Measurements from ENCODE around the gene CAMK2G. TPM values are rescaled to one million over a fixed set of nuclear protein-coding genes. Genes with fewer than 3 reads are reported as not detected.
"Not testable (repeated sequence)": the region's sequence is repeated elsewhere in the genome, so short reads cannot be mapped to it uniquely, and the experiment has no call there.

The CAMK2G gene
- total RNA-seq, 4 donors from 2014 or later = 72.0 to 131 (median 83.0) TPM

DNA sequence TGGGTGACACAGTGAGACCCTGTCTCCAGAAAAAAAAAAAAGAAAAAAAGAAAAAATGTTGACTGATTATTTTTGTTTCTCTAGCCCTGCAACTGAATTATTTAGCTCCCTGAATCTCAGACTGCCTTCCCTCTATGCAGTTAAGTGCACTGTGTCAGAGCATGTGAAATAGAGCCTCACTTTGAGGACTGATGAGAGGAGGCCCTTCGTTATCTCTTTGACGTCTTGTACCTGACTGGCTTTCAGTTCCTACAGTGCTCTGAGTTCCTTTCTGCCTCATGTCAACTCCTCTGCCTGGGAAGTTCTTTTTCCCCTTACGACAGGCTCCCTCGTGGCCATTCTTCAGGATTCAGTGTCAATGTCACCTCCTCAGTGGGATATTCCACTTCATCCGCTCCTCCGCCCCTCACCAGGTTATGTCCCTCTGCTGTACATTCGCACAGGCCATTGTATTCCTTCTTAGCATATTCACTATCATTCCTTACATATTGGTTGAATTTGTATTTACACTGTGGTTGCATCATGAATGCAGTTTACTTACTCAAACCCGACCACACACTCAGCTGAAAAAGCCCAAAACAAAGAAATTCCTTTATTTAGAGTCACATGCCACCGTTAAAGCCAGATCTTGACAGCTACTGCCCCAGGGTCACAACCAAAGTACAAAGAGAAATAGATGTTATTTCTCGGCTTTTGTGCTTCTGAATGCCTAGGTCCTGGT lies 18.1 kb upstream of the CAMK2G start:
- intact Hi-C loops (cut with DNase I; ENCODE audit: low total_unique reads) = no loop called here
- Histone ChIP-seq H3K36me3 (no peaks in the 10 kb centered on the region), H3K27ac (no peak overlapping the region), H3K4me1 (peaks cover 7 to 18% (median 15%) of the 10 kb centered on the region in 4 donors), H3K4me3 (no peak overlapping the region), H3K27me3 (no peaks in the 10 kb centered on the region), H3K9me3 (no peaks in the 10 kb centered on the region)
- in situ Hi-C loops (cut with MboI; ENCODE audit: low pct_ligation_motif_present in 1 of 4, low pct_unique_long_range_greater_than_20kb in 1 of 4, low sequenced_read_pairs in 3 of 4) = loop anchor here in 2 of 4 donors (10.0 to 25.0 kb wide), 2 partner anchors 192 to 195 kb away; no protein-coding TSS in a partner anchor
- TF ChIP-seq, protein P1, sequence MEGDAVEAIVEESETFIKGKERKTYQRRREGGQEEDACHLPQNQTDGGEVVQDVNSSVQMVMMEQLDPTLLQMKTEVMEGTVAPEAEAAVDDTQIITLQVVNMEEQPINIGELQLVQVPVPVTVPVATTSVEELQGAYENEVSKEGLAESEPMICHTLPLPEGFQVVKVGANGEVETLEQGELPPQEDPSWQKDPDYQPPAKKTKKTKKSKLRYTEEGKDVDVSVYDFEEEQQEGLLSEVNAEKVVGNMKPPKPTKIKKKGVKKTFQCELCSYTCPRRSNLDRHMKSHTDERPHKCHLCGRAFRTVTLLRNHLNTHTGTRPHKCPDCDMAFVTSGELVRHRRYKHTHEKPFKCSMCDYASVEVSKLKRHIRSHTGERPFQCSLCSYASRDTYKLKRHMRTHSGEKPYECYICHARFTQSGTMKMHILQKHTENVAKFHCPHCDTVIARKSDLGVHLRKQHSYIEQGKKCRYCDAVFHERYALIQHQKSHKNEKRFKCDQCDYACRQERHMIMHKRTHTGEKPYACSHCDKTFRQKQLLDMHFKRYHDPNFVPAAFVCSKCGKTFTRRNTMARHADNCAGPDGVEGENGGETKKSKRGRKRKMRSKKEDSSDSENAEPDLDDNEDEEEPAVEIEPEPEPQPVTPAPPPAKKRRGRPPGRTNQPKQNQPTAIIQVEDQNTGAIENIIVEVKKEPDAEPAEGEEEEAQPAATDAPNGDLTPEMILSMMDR (IDR thresholded peaks at IDR 0.05) = no peak
- TF ChIP-seq POLR2AphosphoS5 (IDR thresholded peaks at IDR 0.05) = no peak
- TF ChIP-seq POLR2A (IDR thresholded peaks at IDR 0.05) = no peak
- TF ChIP-seq EP300 (IDR thresholded peaks at IDR 0.05; ENCODE audit: low read depth) = no peak
- no peak for DNase-seq
- 56 to 75% methylated on average over 4 to 10 of the region's 10 CpGs for WGBS, 2 donors (ENCODE audit: low coverage in 1 of 2)

DNA sequence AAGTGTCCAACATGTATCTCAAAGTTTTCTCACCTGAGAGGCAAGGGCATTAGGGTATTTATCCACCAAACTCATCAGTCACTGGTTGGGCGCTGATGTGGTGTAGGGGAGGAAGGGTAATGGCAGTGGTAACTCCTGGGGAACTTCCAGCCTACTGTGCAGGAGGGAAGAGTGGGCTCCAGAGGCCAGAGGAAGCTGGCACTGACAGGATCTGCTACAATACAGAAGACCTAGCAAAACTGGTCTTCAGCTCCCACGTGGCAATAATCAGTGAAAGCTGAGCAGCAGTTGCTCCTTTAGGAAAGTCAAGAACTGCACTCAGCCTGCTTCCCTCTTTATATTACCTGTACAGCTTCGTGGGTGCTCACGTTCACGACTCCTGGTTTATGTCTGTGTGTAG lies 17.2 kb upstream of the CAMK2G start:
- intact Hi-C loops (cut with DNase I; ENCODE audit: low total_unique reads) (no loop called here), in situ Hi-C loops (cut with MboI; ENCODE audit: low pct_ligation_motif_present in 1 of 4, low pct_unique_long_range_greater_than_20kb in 1 of 4, low sequenced_read_pairs in 3 of 4) (loop anchor here in 2 of 4 donors (10.0 to 25.0 kb wide), 2 partner anchors 193 to 196 kb away; no protein-coding TSS in a partner anchor)
- H3K27ac ChIP-seq = no peak overlapping the region

DNA sequence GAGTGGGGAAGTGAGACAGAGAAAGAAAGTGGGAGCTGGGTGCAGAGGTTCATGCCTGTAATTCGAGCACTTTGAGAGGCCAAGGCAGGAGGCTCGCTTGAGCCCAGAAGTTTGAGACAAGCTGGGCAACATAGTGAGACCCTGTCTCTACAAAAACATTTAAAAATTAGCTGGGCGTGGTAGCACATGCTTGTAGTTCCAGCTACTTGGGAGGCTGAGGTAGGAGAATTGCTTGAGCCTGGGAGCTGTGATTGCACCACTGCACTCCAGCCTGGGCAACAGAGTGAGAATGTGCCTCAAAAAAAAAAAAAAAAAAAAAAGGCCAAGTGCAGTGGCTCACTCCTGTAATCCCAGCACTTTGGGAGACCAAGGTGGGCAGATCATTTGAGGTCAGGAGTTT lies 16.5 kb upstream of the CAMK2G start:
- H3K9me3 ChIP-seq; H3K27ac ChIP-seq; H3K4me3 ChIP-seq; DNase-seq; H3K27me3 ChIP-seq; intact Hi-C loops (cut with DNase I; ENCODE audit: low total_unique reads); H3K36me3 ChIP-seq: not testable (repeated sequence)
- WGBS, 2 donors (ENCODE audit: low coverage in 1 of 2) = 59 to 81% methylated on average over 3 of the region's 3 CpGs
- in situ Hi-C loops (cut with MboI; ENCODE audit: low pct_ligation_motif_present in 1 of 4, low pct_unique_long_range_greater_than_20kb in 1 of 4, low sequenced_read_pairs in 3 of 4) = loop anchor here in 2 of 4 donors (10.0 to 25.0 kb wide), 2 partner anchors 194 to 196 kb away; no protein-coding TSS in a partner anchor
- H3K4me1 ChIP-seq = peaks cover 15 to 31% (median 29%) of the 10 kb centered on the region in 4 donors

More for the DNA sequence above, 17.2 kb upstream of the CAMK2G start:
- 81 to 90% methylated on average over 2 to 5 of the region's 5 CpGs for WGBS, 2 donors (ENCODE audit: low coverage in 1 of 2)
- TF ChIP-seq, protein P1 (IDR thresholded peaks at IDR 0.05) = no peak
- TF ChIP-seq EP300 (IDR thresholded peaks at IDR 0.05; ENCODE audit: low read depth) = no peak
- no peak for TF ChIP-seq POLR2AphosphoS5 (IDR thresholded peaks at IDR 0.05)
- TF ChIP-seq POLR2A (IDR thresholded peaks at IDR 0.05) = no peak
- Histone ChIP-seq H3K4me1 (peaks cover 11 to 27% (median 24%) of the 10 kb centered on the region in 4 donors), H3K36me3 (no peaks in the 10 kb centered on the region), H3K4me3 (no peak overlapping the region), H3K27me3 (no peaks in the 10 kb centered on the region), H3K9me3 (no peaks in the 10 kb centered on the region)
- DNase-seq = no peak

DNA sequence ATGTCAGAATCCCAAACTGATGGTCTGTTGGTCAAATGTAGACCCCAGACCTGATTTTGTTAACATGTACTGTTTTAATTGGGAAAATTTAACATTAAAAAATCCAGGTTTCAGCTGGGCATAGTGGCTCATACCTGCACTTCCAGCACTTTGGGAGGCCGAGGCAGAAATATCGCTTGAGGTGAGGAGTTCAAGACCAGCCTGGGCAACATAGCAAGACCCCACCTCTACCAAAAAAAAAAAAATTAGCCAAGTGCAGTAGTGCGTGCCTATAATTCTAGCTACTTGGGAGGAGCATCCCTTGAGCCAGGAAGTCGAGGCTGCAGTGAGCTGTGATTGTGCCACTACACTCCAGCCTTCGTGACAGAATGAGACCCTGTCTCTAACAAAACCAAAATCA lies 15.9 kb upstream of the CAMK2G start:
- Histone ChIP-seq H3K36me3 (no peaks in the 10 kb centered on the region), H3K27ac (no peak overlapping the region), H3K27me3 (no peaks in the 10 kb centered on the region), H3K4me1 (peaks cover 15 to 31% (median 29%) of the 10 kb centered on the region in 4 donors), H3K9me3 (no peaks in the 10 kb centered on the region), H3K4me3 (no peak overlapping the region)
- TF ChIP-seq, protein P1 (IDR thresholded peaks at IDR 0.05) = no peak
- TF ChIP-seq EP300 (IDR thresholded peaks at IDR 0.05; ENCODE audit: low read depth) (no peak), POLR2AphosphoS5 (IDR thresholded peaks at IDR 0.05) (no peak), POLR2A (IDR thresholded peaks at IDR 0.05) (no peak)
- in situ Hi-C loops (cut with MboI; ENCODE audit: low pct_ligation_motif_present in 1 of 4, low pct_unique_long_range_greater_than_20kb in 1 of 4, low sequenced_read_pairs in 3 of 4) = loop anchor here in 2 of 4 donors (10.0 to 25.0 kb wide), 2 partner anchors 195 to 197 kb away; no protein-coding TSS in a partner anchor
- WGBS, 2 donors (ENCODE audit: low coverage in 1 of 2) = 85 to 100% methylated on average over 2 to 5 of the region's 5 CpGs
- no peak for DNase-seq
- intact Hi-C loops (cut with DNase I; ENCODE audit: low total_unique reads) = no loop called here

DNA sequence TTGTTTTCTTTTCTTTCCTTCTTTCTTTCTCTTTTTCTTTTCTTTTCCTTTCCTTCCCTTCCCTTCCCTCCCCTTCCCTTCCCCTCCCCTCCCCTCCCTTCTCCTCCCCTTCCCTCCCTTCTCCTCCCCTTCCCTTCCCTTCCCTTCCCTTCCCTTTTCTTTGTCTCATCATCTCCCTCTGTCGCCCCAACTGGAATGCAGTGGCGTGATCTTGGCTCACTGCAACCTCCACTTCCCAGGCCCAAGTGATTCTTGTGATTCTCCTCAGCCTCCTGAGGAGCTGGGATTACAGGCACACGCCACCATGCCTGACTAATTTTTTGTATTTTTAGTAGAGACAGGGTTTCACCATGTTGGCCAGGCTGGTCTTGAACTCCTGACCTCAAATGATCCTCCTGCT lies 15.1 kb upstream of the CAMK2G start:
- H3K27me3 ChIP-seq, DNase-seq, H3K27ac ChIP-seq, H3K9me3 ChIP-seq, H3K4me3 ChIP-seq, H3K36me3 ChIP-seq: not testable (repeated sequence)
- 100% methylated on average over 1 to 3 of the region's 3 CpGs for WGBS, 2 donors (ENCODE audit: low coverage in 1 of 2)
- intact Hi-C loops (cut with DNase I; ENCODE audit: low total_unique reads) (loop anchor here (5.0 kb wide), 1 partner anchor 193 kb away; no protein-coding TSS in a partner anchor), in situ Hi-C loops (cut with MboI; ENCODE audit: low pct_ligation_motif_present in 1 of 4, low pct_unique_long_range_greater_than_20kb in 1 of 4, low sequenced_read_pairs in 3 of 4) (loop anchor here (5.0 to 25.0 kb wide), 5 partner anchors 48 to 198 kb away; no protein-coding TSS in a partner anchor)
- H3K4me1 ChIP-seq = peaks cover 15 to 31% (median 29%) of the 10 kb centered on the region in 4 donors
